ENCODE data around the gene MYL11. TPM values are rescaled to one million over a fixed set of nuclear protein-coding genes. Genes with fewer than 3 reads are reported as not detected.
A peak's percentile ranks its signal among the peaks of the same experiment; 100 is the strongest.

Gene MYL11
- polyA plus RNA-seq, 1 donor from 2014 or later = not detected

DNA sequence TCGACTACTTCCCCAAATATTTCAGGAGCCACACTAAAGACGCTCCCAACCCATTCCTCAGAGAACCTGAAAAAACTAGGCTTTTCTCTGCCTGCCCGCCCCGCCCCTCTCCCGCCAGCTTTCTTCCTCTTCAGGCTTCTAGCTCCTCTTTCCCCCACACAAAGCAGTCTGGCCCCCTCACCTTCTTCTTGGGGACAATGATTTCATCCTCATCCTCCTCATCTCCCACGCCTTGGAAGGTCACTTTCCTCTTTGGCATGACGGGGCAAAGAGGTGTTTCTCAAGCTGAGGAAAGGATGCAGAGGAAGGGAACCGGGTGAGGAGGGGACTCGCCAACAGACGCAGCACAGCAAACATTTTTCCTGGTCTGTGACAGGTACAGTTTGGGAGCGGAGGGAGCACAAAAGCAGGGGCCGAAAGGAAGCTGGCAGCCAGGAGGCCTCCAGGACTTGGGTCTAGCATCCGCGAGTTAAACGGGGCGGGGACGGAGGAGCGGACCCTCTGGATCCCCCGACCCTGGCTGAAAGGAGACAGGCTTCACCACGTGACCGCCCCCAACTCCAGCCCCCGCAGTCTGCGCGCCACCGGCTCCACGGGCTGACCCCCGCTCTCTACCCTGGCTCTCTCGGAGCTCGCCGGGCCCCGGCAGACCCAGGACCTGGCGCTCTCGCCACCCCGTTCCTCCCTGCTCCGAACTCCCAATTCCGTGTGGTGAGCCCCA lies 20.0 kb upstream of the MYL11 start:
- H3K27me3 ChIP-seq (ENCODE audit: insufficient read depth, low read depth, low read length) = no peaks in the 10 kb centered on the region
- no peaks in the 10 kb centered on the region for H4K20me1 ChIP-seq (ENCODE audit: insufficient read depth)
- peak overlapping the region; percentile 83 for H2AFZ ChIP-seq (ENCODE audit: low read depth, low read length)
- H3K9me2 ChIP-seq (ENCODE audit: insufficient read depth, low read length) = no peaks in the 10 kb centered on the region
- H3K79me2 ChIP-seq (replicated peaks; ENCODE audit: insufficient read depth, low read length) = peaks cover 17% of the 10 kb centered on the region
- peak overlapping the region; percentile 88 for H3K4me2 ChIP-seq (ENCODE audit: low read length)
- H3F3A ChIP-seq (ENCODE audit: insufficient read depth, low read length, poor library complexity, severe bottlenecking) = no peaks in the 10 kb centered on the region
- no peaks in the 10 kb centered on the region for H3K9me3 ChIP-seq (ENCODE audit: low read length)
- no peaks in the 10 kb centered on the region for H3K36me3 ChIP-seq (ENCODE audit: insufficient read depth, low read length)
- peak overlapping the region; percentile 94 for H3K9ac ChIP-seq (ENCODE audit: low read length)
- peak overlapping the region; percentile 94 for H3K27ac ChIP-seq (ENCODE audit: low read length)
- TF ChIP-seq EP300 (conservative IDR thresholded peaks at IDR 0.05; ENCODE audit: poor library complexity, severe bottlenecking) (no peak), SMC3 (conservative IDR thresholded peaks at IDR 0.05; ENCODE audit: poor library complexity) (peak; percentile 60)
- peak overlapping the region; percentile 84 for H3K4me3 ChIP-seq (ENCODE audit: low read length)

DNA sequence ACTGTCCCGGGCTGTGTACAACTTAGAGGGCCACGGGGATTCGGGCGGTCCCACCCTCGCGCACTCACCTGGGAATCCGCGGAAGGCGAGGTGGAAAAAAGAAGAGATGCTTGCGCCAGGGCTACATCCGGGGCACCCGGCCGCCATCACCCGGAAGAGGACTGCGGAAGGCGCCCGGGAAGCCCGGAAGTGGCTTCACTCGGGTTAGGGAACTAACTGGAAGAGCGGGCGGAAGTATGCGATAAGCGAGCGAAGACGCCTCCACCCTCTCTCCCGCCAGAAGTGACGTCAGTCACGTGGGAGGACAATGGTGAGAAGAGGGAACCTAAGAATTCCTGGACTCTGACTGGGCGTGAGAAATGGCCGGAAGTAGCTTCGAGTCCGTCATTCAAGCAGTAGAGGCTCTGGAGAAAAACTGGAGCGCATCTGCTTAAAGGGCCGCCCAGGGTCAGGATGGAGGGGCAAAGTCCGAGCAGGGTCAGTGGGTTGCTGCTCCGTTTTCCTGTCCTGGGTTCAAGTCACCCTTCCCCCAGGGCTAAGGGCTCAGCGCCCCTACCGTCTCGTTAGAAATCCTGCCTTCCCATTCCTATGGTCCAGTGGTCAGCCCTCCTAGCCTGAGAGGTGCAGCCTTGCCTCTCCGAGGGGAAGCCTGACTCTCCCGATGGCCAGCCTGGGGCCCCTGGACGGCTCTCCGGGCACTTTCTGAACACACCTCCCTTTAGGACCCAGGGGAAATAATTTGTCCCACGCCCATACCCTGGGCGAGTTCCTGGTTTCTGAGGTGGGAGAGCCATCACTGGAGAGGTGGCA lies 19.3 kb upstream of the MYL11 start, which contains the start of gene CD2BP2:
Gene CD2BP2 (minus strand): TSS at position 165 of the 810 bp plus-strand sequence. CDS start 627 bp downstream, outside the sequence.
- Histone ChIP-seq H3K4me2 (ENCODE audit: low read length) (peak within 1 kb of the TSS; percentile 88), H3K9me2 (ENCODE audit: insufficient read depth, low read length) (no peaks in the 10 kb centered on the region), H3K79me2 (replicated peaks; ENCODE audit: insufficient read depth, low read length) (peaks cover 17% of the 10 kb centered on the region), H2AFZ (ENCODE audit: low read depth, low read length) (peak within 1 kb of the TSS; percentile 83), H3K36me3 (ENCODE audit: insufficient read depth, low read length) (no peaks in the 10 kb centered on the region), H4K20me1 (ENCODE audit: insufficient read depth) (no peaks in the 10 kb centered on the region), H3K4me3 (ENCODE audit: low read length) (peak within 1 kb of the TSS; percentile 84), H3F3A (ENCODE audit: insufficient read depth, low read length, poor library complexity, severe bottlenecking) (no peaks in the 10 kb centered on the region), H3K27ac (ENCODE audit: low read length) (peak within 1 kb of the TSS; percentile 94), H3K9me3 (ENCODE audit: low read length) (no peaks in the 10 kb centered on the region), H3K27me3 (ENCODE audit: insufficient read depth, low read depth, low read length) (no peaks in the 10 kb centered on the region), H3K9ac (ENCODE audit: low read length) (peak within 1 kb of the TSS; percentile 94)
- TF ChIP-seq EZH2 (IDR thresholded peaks at IDR 0.05; ENCODE audit: borderline replicate concordance, insufficient read depth, low read length, poor library complexity, severe bottlenecking) = no peak
- TF ChIP-seq, protein P1, sequence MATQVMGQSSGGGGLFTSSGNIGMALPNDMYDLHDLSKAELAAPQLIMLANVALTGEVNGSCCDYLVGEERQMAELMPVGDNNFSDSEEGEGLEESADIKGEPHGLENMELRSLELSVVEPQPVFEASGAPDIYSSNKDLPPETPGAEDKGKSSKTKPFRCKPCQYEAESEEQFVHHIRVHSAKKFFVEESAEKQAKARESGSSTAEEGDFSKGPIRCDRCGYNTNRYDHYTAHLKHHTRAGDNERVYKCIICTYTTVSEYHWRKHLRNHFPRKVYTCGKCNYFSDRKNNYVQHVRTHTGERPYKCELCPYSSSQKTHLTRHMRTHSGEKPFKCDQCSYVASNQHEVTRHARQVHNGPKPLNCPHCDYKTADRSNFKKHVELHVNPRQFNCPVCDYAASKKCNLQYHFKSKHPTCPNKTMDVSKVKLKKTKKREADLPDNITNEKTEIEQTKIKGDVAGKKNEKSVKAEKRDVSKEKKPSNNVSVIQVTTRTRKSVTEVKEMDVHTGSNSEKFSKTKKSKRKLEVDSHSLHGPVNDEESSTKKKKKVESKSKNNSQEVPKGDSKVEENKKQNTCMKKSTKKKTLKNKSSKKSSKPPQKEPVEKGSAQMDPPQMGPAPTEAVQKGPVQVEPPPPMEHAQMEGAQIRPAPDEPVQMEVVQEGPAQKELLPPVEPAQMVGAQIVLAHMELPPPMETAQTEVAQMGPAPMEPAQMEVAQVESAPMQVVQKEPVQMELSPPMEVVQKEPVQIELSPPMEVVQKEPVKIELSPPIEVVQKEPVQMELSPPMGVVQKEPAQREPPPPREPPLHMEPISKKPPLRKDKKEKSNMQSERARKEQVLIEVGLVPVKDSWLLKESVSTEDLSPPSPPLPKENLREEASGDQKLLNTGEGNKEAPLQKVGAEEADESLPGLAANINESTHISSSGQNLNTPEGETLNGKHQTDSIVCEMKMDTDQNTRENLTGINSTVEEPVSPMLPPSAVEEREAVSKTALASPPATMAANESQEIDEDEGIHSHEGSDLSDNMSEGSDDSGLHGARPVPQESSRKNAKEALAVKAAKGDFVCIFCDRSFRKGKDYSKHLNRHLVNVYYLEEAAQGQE (IDR thresholded peaks at IDR 0.05; ENCODE audit: borderline replicate concordance) = peak; percentile 63
- no peak for TF ChIP-seq SMC3 (conservative IDR thresholded peaks at IDR 0.05; ENCODE audit: poor library complexity)
- peak; percentile 95 for TF ChIP-seq POLR2AphosphoS5 (IDR thresholded peaks at IDR 0.05)
- no peak for TF ChIP-seq EP300 (conservative IDR thresholded peaks at IDR 0.05; ENCODE audit: poor library complexity, severe bottlenecking)
- peak; percentile 68 for TF ChIP-seq TAF1 (IDR thresholded peaks at IDR 0.05; ENCODE audit: low read depth)
- TF ChIP-seq, protein P2, sequence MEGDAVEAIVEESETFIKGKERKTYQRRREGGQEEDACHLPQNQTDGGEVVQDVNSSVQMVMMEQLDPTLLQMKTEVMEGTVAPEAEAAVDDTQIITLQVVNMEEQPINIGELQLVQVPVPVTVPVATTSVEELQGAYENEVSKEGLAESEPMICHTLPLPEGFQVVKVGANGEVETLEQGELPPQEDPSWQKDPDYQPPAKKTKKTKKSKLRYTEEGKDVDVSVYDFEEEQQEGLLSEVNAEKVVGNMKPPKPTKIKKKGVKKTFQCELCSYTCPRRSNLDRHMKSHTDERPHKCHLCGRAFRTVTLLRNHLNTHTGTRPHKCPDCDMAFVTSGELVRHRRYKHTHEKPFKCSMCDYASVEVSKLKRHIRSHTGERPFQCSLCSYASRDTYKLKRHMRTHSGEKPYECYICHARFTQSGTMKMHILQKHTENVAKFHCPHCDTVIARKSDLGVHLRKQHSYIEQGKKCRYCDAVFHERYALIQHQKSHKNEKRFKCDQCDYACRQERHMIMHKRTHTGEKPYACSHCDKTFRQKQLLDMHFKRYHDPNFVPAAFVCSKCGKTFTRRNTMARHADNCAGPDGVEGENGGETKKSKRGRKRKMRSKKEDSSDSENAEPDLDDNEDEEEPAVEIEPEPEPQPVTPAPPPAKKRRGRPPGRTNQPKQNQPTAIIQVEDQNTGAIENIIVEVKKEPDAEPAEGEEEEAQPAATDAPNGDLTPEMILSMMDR (IDR thresholded peaks at IDR 0.05; ENCODE audit: poor library complexity, severe bottlenecking) = peak; percentile 40
- peak; percentile 89 for TF ChIP-seq MXI1 (conservative IDR thresholded peaks at IDR 0.05; ENCODE audit: poor library complexity, severe bottlenecking)
- peak; percentile 24 for TF ChIP-seq RAD21 (conservative IDR thresholded peaks at IDR 0.05)
